Measurements from ENCODE around the gene ADAMTS19.

The ADAMTS19 gene

GRCh38 chr5:129447968-129448367 is 12.1 kb upstream of the ADAMTS19 start:
- no peak for TF ChIP-seq CTCF (IDR thresholded peaks at IDR 0.05; ENCODE audit: control insufficient read depth, insufficient read depth, low read depth, low read length, missing control alignments)
- no peak overlapping the region for H3K4me3 ChIP-seq (ENCODE audit: control insufficient read depth, low read depth, low read length)
- DNase-seq (ENCODE audit: low read depth): no peak

- no peak for TF ChIP-seq CTCF (IDR thresholded peaks at IDR 0.05; ENCODE audit: control insufficient read depth, insufficient read depth, low read depth, low read length, missing control alignments)
- no peak overlapping the region for H3K4me3 ChIP-seq (ENCODE audit: control insufficient read depth, low read depth, low read length)
- no peak for DNase-seq (ENCODE audit: low read depth)
Measured at GRCh38 chr5:129448654-129449053, 11.4 kb upstream of the ADAMTS19 start.

- TF ChIP-seq CTCF (IDR thresholded peaks at IDR 0.05; ENCODE audit: control insufficient read depth, insufficient read depth, low read depth, low read length, missing control alignments): no peak
- no peak overlapping the region for H3K4me3 ChIP-seq (ENCODE audit: control insufficient read depth, low read depth, low read length)
Measured at GRCh38 chr5:129454461-129454860, 5.6 kb upstream of the ADAMTS19 start.

GRCh38 chr5:129459450-129459776 is 685 bp upstream of the ADAMTS19 start:
- no peak for DNase-seq (ENCODE audit: low read depth)

More at GRCh38 chr5:129454461-129454860, 5.6 kb upstream of the ADAMTS19 start:
- no peak for DNase-seq (ENCODE audit: low read depth)

GRCh38 chr5:129460672-129460935 is 506 bp downstream of the ADAMTS19 start:
- no peak for TF ChIP-seq CTCF (IDR thresholded peaks at IDR 0.05; ENCODE audit: control insufficient read depth, insufficient read depth, low read depth, low read length, missing control alignments)
- H3K4me3 ChIP-seq (ENCODE audit: control insufficient read depth, low read depth, low read length): peak overlapping the region; percentile 38
- no peak for DNase-seq (ENCODE audit: low read depth)

More at GRCh38 chr5:129459450-129459776, 685 bp upstream of the ADAMTS19 start:
- no peak for TF ChIP-seq CTCF (IDR thresholded peaks at IDR 0.05; ENCODE audit: control insufficient read depth, insufficient read depth, low read depth, low read length, missing control alignments)
- H3K4me3 ChIP-seq (ENCODE audit: control insufficient read depth, low read depth, low read length): no peak overlapping the region

GRCh38 chr5:129460936-129461710 is 1.0 kb downstream of the ADAMTS19 start:
- no peak for TF ChIP-seq CTCF (IDR thresholded peaks at IDR 0.05; ENCODE audit: control insufficient read depth, insufficient read depth, low read depth, low read length, missing control alignments)
- peak overlapping the region; percentile 38 for H3K4me3 ChIP-seq (ENCODE audit: control insufficient read depth, low read depth, low read length)
- DNase-seq (ENCODE audit: low read depth): no peak

Measured in AG09309 (cell line).